ENCODE results near the gene SCUBE2. TPM values are rescaled to one million over a fixed set of nuclear protein-coding genes. Genes with fewer than 3 reads are reported as not detected.

SCUBE2 gene
- total RNA-seq (2022) (3.1 and 3.2 TPM in 2 replicates), Bru-seq, nascent RNA (percentile 41 among the genes with signal in this experiment), BruChase-seq, experiment 1, labeled RNA remaining after a 2-hour chase (percentile 37 among the genes with signal in this experiment), BruChase-seq, experiment 2, labeled RNA remaining after a 6-hour chase (percentile 38 among the genes with signal in this experiment)
- long read RNA-seq, partial matches to known transcripts = 0 of 1 reads
- long read RNA-seq, other reads (novel, unspliced or antisense) = 1 of 1 reads

- Mint-ChIP-seq H3K4me3 (ENCODE audit: unreplicated experiment) (no peak within 1 kb of the TSS), H3K36me3 (ENCODE audit: insufficient read depth, unreplicated experiment) (no peaks in the 10 kb centered on the region), H3K27me3 (ENCODE audit: insufficient read depth, unreplicated experiment) (no peaks in the 10 kb centered on the region), H3K4me1 (ENCODE audit: low read depth, unreplicated experiment) (peaks cover 5% of the 10 kb centered on the region), H3K9me3 (ENCODE audit: unreplicated experiment) (no peaks in the 10 kb centered on the region), H3K27ac (ENCODE audit: unreplicated experiment) (no peak within 1 kb of the TSS)
- TF ChIP-seq CTCF (IDR thresholded peaks at IDR 0.05; ENCODE audit: insufficient read depth in 1 of 2, low read depth in 1 of 2, low read length in 1 of 2, severe bottlenecking in 1 of 2, unreplicated experiment in 1 of 2) = no peak
- no peak for DNase-seq
- Histone ChIP-seq H3K9me3 (peaks cover 2% of the 10 kb centered on the region; the same call in 1 of the 2 replicates), H3K27me3 (replicated peaks; ENCODE audit: control insufficient read depth, insufficient read depth, low read length) (no peaks in the 10 kb centered on the region), H3K4me1 (no peaks in the 10 kb centered on the region), H3K36me3 (ENCODE audit: control insufficient read depth, insufficient read depth, low read length) (no peaks in the 10 kb centered on the region), H3K4me3 (ENCODE audit: low read depth, low read length) (no peak within 1 kb of the TSS)
- POLR2A ChIA-PET = no interaction called here
- CTCF ChIA-PET = no interaction called here
- no TSS peak for BruUV-seq (replicated peaks)
- intact Hi-C loops (cut with micrococcal nuclease; ENCODE audit: unreplicated experiment) = no loop called here
Observed at GRCh38 chr11:9091044-9091922, at the start of gene SCUBE2. Gene SCUBE2, minus strand, starts transcription at chr11:9091599. Its CDS starts 71 bp downstream, at chr11:9091528.

- Histone ChIP-seq H3K4me3 (ENCODE audit: low read depth, low read length) (no peak overlapping the region), H3K4me1 (no peaks in the 10 kb centered on the region), H3K36me3 (ENCODE audit: control insufficient read depth, insufficient read depth, low read length) (peaks cover 4% of the 10 kb centered on the region; the same call in 1 of the 2 replicates), H3K9me3 (no peaks in the 10 kb centered on the region), H3K27me3 (replicated peaks; ENCODE audit: control insufficient read depth, insufficient read depth, low read length) (no peaks in the 10 kb centered on the region)
- Mint-ChIP-seq H3K4me3 (ENCODE audit: unreplicated experiment) (no peak overlapping the region), H3K9me3 (ENCODE audit: unreplicated experiment) (no peaks in the 10 kb centered on the region), H3K27ac (ENCODE audit: unreplicated experiment) (no peak overlapping the region), H3K27me3 (ENCODE audit: insufficient read depth, unreplicated experiment) (no peaks in the 10 kb centered on the region), H3K4me1 (ENCODE audit: low read depth, unreplicated experiment) (no peaks in the 10 kb centered on the region), H3K36me3 (ENCODE audit: insufficient read depth, unreplicated experiment) (peaks cover 38% of the 10 kb centered on the region)
- intact Hi-C loops (cut with micrococcal nuclease; ENCODE audit: unreplicated experiment) = no loop called here
- TF ChIP-seq CTCF (IDR thresholded peaks at IDR 0.05; ENCODE audit: insufficient read depth in 1 of 2, low read depth in 1 of 2, low read length in 1 of 2, severe bottlenecking in 1 of 2, unreplicated experiment in 1 of 2) = no peak
- DNase-seq = no peak
- ChIA-PET POLR2A (no interaction called here), CTCF (interaction anchor here (1.3 kb wide), 1 partner anchor 126 kb away, joined by 4 read pairs; no protein-coding TSS in a partner anchor)
- no TSS peak for BruUV-seq (replicated peaks)
Observed at GRCh38 chr11:9141186-9141585, 49.8 kb upstream of the SCUBE2 start.

GRCh38 chr11:9139628-9140357, 48.4 kb upstream of the SCUBE2 start:
- Mint-ChIP-seq H3K27me3 (ENCODE audit: insufficient read depth, unreplicated experiment) (no peaks in the 10 kb centered on the region), H3K27ac (ENCODE audit: unreplicated experiment) (no peak overlapping the region), H3K9me3 (ENCODE audit: unreplicated experiment) (no peaks in the 10 kb centered on the region), H3K4me1 (ENCODE audit: low read depth, unreplicated experiment) (no peaks in the 10 kb centered on the region), H3K4me3 (ENCODE audit: unreplicated experiment) (no peak overlapping the region), H3K36me3 (ENCODE audit: insufficient read depth, unreplicated experiment) (peaks cover 42% of the 10 kb centered on the region)
- H3K4me3 ChIP-seq (ENCODE audit: low read depth, low read length) = no peak overlapping the region
- H3K36me3 ChIP-seq (ENCODE audit: control insufficient read depth, insufficient read depth, low read length) = peaks cover 4% of the 10 kb centered on the region; the same call in 1 of the 2 replicates
- intact Hi-C loops (cut with micrococcal nuclease; ENCODE audit: unreplicated experiment) = loop anchor here (5.0 kb wide), 1 partner anchor 82 kb away; no protein-coding TSS in a partner anchor
- no peaks in the 10 kb centered on the region for H3K27me3 ChIP-seq (replicated peaks; ENCODE audit: control insufficient read depth, insufficient read depth, low read length)
- no peak for TF ChIP-seq CTCF (IDR thresholded peaks at IDR 0.05; ENCODE audit: insufficient read depth in 1 of 2, low read depth in 1 of 2, low read length in 1 of 2, severe bottlenecking in 1 of 2, unreplicated experiment in 1 of 2)
- POLR2A ChIA-PET = interaction anchor here (0.5 kb wide), 1 partner anchor 90 kb away, joined by 5 read pairs; no protein-coding TSS in a partner anchor
- BruUV-seq (replicated peaks) = no TSS peak
- no peak for DNase-seq
- no peaks in the 10 kb centered on the region for H3K9me3 ChIP-seq
- CTCF ChIA-PET = interaction anchor here (1.3 kb wide), 1 partner anchor 124 kb away, joined by 4 read pairs; no protein-coding TSS in a partner anchor
- H3K4me1 ChIP-seq = no peaks in the 10 kb centered on the region

Data from Caco-2 (cell line).